NB4 (cell line): ENCODE results near the gene CALML3.

Experiments
- POLR2A ChIP-seq: IDR thresholded peaks from 2 replicates; pipeline ENCODE4 v1.6.1; 2011; ENCODE audit warnings: mild to moderate bottlenecking; ENCODE audit not compliant: insufficient read length; ENCODE audit errors: extremely low read depth
- TF ChIP-seq, protein P1 (sequence below): IDR thresholded peaks from one replicate; pipeline ENCODE4 v1.5.1; 2012; ENCODE audit warnings: low read depth, low read length
- TF ChIP-seq, protein P2 (sequence below): IDR thresholded peaks from 2 replicates; pipeline ENCODE4 v1.6.1; 2011; ENCODE audit warnings: low read depth, low read length

DNA sequence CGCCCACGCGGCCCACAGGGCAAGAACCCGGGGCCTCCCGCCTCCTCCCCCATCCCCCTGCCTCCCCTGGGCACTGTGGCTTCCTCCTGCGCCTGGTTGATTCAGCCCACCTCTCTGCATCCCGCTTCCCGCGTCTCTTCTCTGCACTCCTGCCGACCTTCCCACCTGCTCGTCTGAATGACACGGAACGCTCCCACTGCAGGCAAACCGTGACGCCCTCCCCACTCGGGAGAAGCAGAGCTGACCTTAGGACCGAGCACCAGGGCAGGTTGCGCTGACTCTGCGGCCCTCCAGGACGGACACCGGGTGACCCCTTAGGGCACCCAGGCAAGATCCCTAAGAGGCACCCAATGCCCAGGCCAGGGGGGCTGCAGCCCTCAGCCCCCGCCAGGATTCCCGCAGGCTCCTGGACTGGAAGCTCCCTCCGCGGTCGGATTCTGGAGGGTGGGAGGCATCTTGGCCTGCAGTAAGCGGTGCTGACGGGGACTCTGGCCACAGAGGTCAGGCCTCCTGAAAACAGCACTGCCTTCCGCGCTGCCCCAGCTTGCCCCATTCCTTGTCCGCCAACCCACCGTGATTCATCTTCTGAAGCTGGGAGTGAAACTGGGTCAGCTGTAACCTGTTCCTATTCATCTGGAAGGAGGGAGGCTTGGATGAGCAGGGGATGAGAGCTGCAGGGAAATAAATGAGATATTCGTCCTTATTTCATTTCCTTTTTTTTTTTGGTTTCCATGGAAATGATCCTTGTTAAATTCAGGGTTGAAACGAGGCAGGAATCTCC, 990 bp downstream of the CALML3 start:
- no peak for TF ChIP-seq POLR2A
- TF ChIP-seq, protein P1, sequence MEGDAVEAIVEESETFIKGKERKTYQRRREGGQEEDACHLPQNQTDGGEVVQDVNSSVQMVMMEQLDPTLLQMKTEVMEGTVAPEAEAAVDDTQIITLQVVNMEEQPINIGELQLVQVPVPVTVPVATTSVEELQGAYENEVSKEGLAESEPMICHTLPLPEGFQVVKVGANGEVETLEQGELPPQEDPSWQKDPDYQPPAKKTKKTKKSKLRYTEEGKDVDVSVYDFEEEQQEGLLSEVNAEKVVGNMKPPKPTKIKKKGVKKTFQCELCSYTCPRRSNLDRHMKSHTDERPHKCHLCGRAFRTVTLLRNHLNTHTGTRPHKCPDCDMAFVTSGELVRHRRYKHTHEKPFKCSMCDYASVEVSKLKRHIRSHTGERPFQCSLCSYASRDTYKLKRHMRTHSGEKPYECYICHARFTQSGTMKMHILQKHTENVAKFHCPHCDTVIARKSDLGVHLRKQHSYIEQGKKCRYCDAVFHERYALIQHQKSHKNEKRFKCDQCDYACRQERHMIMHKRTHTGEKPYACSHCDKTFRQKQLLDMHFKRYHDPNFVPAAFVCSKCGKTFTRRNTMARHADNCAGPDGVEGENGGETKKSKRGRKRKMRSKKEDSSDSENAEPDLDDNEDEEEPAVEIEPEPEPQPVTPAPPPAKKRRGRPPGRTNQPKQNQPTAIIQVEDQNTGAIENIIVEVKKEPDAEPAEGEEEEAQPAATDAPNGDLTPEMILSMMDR = no peak
- TF ChIP-seq, protein P2, sequence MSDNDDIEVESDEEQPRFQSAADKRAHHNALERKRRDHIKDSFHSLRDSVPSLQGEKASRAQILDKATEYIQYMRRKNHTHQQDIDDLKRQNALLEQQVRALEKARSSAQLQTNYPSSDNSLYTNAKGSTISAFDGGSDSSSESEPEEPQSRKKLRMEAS = no peak
